Panc1 (cell line): ENCODE measurements around the gene P2RY13.

Experiments
- CTCF ChIP-seq: fragments of 450-650 bp; IDR thresholded peaks from 2 replicates; pipeline ENCODE4 v1.5.1; 2017; ENCODE audit warnings: mild to moderate bottlenecking
- REST ChIP-seq, 2 experiments: IDR thresholded peaks; 2 replicates each; pipeline ENCODE4 v1.6.1; 2011 to 2012; ENCODE audit warnings: low read depth in 2 of 2, control low read depth in 1 of 2, low read length in 1 of 2, mild to moderate bottlenecking in 1 of 2, moderate library complexity in 1 of 2; ENCODE audit not compliant: insufficient read depth in 1 of 2
- TCF7L2 ChIP-seq: IDR thresholded peaks from 2 replicates; pipeline ENCODE4 v1.6.1; 2011; ENCODE audit warnings: mild to moderate bottlenecking, low read depth, low read length, inconsistent platforms

GRCh38 chr3:151315136-151315535 lies 14.2 kb downstream of the P2RY13 start:
- TF ChIP-seq CTCF, result no peak
- no peak for TF ChIP-seq REST (IDR thresholded peaks at IDR 0.05; ENCODE audit: insufficient read depth in 1 of 2, low read depth in 2 of 2, low read length in 1 of 2)
- no peak for TF ChIP-seq TCF7L2
